ENCODE measurements around the gene ADH7. TPM values are rescaled to one million over a fixed set of nuclear protein-coding genes. Genes with fewer than 3 reads are reported as not detected.
"Not testable (repeated sequence)": the region's sequence is repeated elsewhere in the genome, so short reads cannot be mapped to it uniquely, and the experiment has no call there.

Gene ADH7
- total and polyA plus RNA-seq, 7 experiments from 2014 or later = not detected

- H3K36me3 ChIP-seq (ENCODE audit: control insufficient read depth in 2 of 3, insufficient read depth in 3 of 3, low read length in 3 of 3); H3K4me3 ChIP-seq (ENCODE audit: low read length); intact Hi-C loops (cut with micrococcal nuclease); H3K4me3 Mint-ChIP-seq; ATAC-seq; H3K4me1 Mint-ChIP-seq; DNase-seq; H3K27ac Mint-ChIP-seq; H3K27ac ChIP-seq (ENCODE audit: low read depth, low read length); CTCF ChIA-PET; H3K4me1 ChIP-seq (ENCODE audit: control insufficient read depth in 2 of 2, insufficient read depth in 2 of 2, low read length in 2 of 2); H3K27me3 ChIP-seq (ENCODE audit: control insufficient read depth in 2 of 2, insufficient read depth in 2 of 2, low read length in 2 of 2); H3K9me3 ChIP-seq (ENCODE audit: control insufficient read depth in 2 of 3, low read length in 3 of 3); POLR2A ChIA-PET: not testable (repeated sequence)
- H3K36me3 Mint-ChIP-seq = peaks cover 0 to 12% (median 0%) of the 10 kb centered on the region in 5 donors
- peaks cover 0 to 47% (median 17%) of the 10 kb centered on the region in 11 donors for H3K9me3 Mint-ChIP-seq
- H3K27me3 Mint-ChIP-seq = peaks cover 0 to 21% (median 20%) of the 10 kb centered on the region in 5 donors
Measured at GRCh38 chr4:99377341-99377740, 57.8 kb downstream of the ADH7 start.

GRCh38 chr4:99372464-99372863 is 62.7 kb downstream of the ADH7 start:
- ATAC-seq; H3K4me1 ChIP-seq (ENCODE audit: control insufficient read depth in 2 of 2, insufficient read depth in 2 of 2, low read length in 2 of 2); H3K36me3 ChIP-seq (ENCODE audit: control insufficient read depth in 2 of 3, insufficient read depth in 3 of 3, low read length in 3 of 3); H3K9me3 ChIP-seq (ENCODE audit: control insufficient read depth in 2 of 3, low read length in 3 of 3); H3K36me3 Mint-ChIP-seq; DNase-seq; H3K4me3 ChIP-seq (ENCODE audit: low read length); CTCF ChIA-PET; H3K4me1 Mint-ChIP-seq; H3K4me3 Mint-ChIP-seq; H3K27me3 ChIP-seq (ENCODE audit: control insufficient read depth in 2 of 2, insufficient read depth in 2 of 2, low read length in 2 of 2); H3K27ac Mint-ChIP-seq; intact Hi-C loops (cut with micrococcal nuclease); POLR2A ChIA-PET; H3K27ac ChIP-seq (ENCODE audit: low read depth, low read length): not testable (repeated sequence)
- H3K9me3 Mint-ChIP-seq = peaks cover 0 to 51% (median 17%) of the 10 kb centered on the region in 11 donors
- H3K27me3 Mint-ChIP-seq = peaks cover 6 to 33% (median 23%) of the 10 kb centered on the region in 5 donors

- H3K27ac Mint-ChIP-seq; H3K4me3 ChIP-seq (ENCODE audit: low read length); H3K27me3 ChIP-seq (ENCODE audit: control insufficient read depth in 2 of 2, insufficient read depth in 2 of 2, low read length in 2 of 2); CTCF ChIA-PET; H3K4me1 ChIP-seq (ENCODE audit: control insufficient read depth in 2 of 2, insufficient read depth in 2 of 2, low read length in 2 of 2); H3K4me3 Mint-ChIP-seq; DNase-seq; H3K9me3 ChIP-seq (ENCODE audit: control insufficient read depth in 2 of 3, low read length in 3 of 3); H3K4me1 Mint-ChIP-seq; intact Hi-C loops (cut with micrococcal nuclease); H3K36me3 Mint-ChIP-seq; ATAC-seq; POLR2A ChIA-PET; H3K27ac ChIP-seq (ENCODE audit: low read depth, low read length); H3K36me3 ChIP-seq (ENCODE audit: control insufficient read depth in 2 of 3, insufficient read depth in 3 of 3, low read length in 3 of 3): not testable (repeated sequence)
- Mint-ChIP-seq H3K9me3 (peaks cover 0 to 18% (median 3%) of the 10 kb centered on the region in 11 donors), H3K27me3 (peaks cover 6 to 25% (median 15%) of the 10 kb centered on the region in 5 donors)
Measured at GRCh38 chr4:99367817-99368216, 67.3 kb downstream of the ADH7 start.

- Mint-ChIP-seq H3K9me3 (peaks cover 0 to 5% (median 0%) of the 10 kb centered on the region in 11 donors), H3K27ac (no peak overlapping the region), H3K36me3 (no peaks in the 10 kb centered on the region), H3K4me3 (no peak overlapping the region), H3K4me1 (peaks cover 0 to 4% (median 0%) of the 10 kb centered on the region in 7 donors), H3K27me3 (peaks cover 6 to 21% (median 15%) of the 10 kb centered on the region in 5 donors)
- no peak for DNase-seq
- intact Hi-C loops (cut with micrococcal nuclease) = no loop called here
- POLR2A ChIA-PET = no interaction called here
- H3K4me1 ChIP-seq (ENCODE audit: control insufficient read depth in 2 of 2, insufficient read depth in 2 of 2, low read length in 2 of 2) = no peaks in the 10 kb centered on the region
- ATAC-seq = no peak
- no peak overlapping the region for H3K4me3 ChIP-seq (ENCODE audit: low read length)
- no peaks in the 10 kb centered on the region for H3K36me3 ChIP-seq (ENCODE audit: control insufficient read depth in 2 of 3, insufficient read depth in 3 of 3, low read length in 3 of 3)
- H3K27me3 ChIP-seq (ENCODE audit: control insufficient read depth in 2 of 2, insufficient read depth in 2 of 2, low read length in 2 of 2) = no peaks in the 10 kb centered on the region
- CTCF ChIA-PET = no interaction called here
- no peaks in the 10 kb centered on the region for H3K9me3 ChIP-seq (ENCODE audit: control insufficient read depth in 2 of 3, low read length in 3 of 3)
- H3K27ac ChIP-seq (ENCODE audit: low read depth, low read length) = no peak overlapping the region
Measured at GRCh38 chr4:99366491-99366890, 68.7 kb downstream of the ADH7 start.

- Mint-ChIP-seq H3K27me3 (peaks cover 0 to 13% (median 10%) of the 10 kb centered on the region in 5 donors), H3K4me3 (no peak overlapping the region), H3K27ac (no peak overlapping the region), H3K9me3 (peaks cover 0 to 5% (median 0%) of the 10 kb centered on the region in 11 donors), H3K36me3 (no peaks in the 10 kb centered on the region), H3K4me1 (peaks cover 0 to 4% (median 0%) of the 10 kb centered on the region in 7 donors)
- H3K27ac ChIP-seq (ENCODE audit: low read depth, low read length) = no peak overlapping the region
- DNase-seq (no peak), ATAC-seq (no peak)
- no peaks in the 10 kb centered on the region for H3K27me3 ChIP-seq (ENCODE audit: control insufficient read depth in 2 of 2, insufficient read depth in 2 of 2, low read length in 2 of 2)
- intact Hi-C loops (cut with micrococcal nuclease) = no loop called here
- CTCF ChIA-PET = no interaction called here
- no peaks in the 10 kb centered on the region for H3K4me1 ChIP-seq (ENCODE audit: control insufficient read depth in 2 of 2, insufficient read depth in 2 of 2, low read length in 2 of 2)
- H3K9me3 ChIP-seq (ENCODE audit: control insufficient read depth in 2 of 3, low read length in 3 of 3) = no peaks in the 10 kb centered on the region
- POLR2A ChIA-PET = no interaction called here
- H3K36me3 ChIP-seq (ENCODE audit: control insufficient read depth in 2 of 3, insufficient read depth in 3 of 3, low read length in 3 of 3) = no peaks in the 10 kb centered on the region
- no peak overlapping the region for H3K4me3 ChIP-seq (ENCODE audit: low read length)
Measured at GRCh38 chr4:99362768-99363167, 72.4 kb downstream of the ADH7 start.

Other genes starting within 250 kb of the ADH7 start
- not detected for gene ADH6, start 216.1 kb downstream of the ADH7 start, total RNA-seq
- not detected for gene ADH6, start 216.1 kb downstream of the ADH7 start, polyA plus RNA-seq
- gene ADH1A, start 144.4 kb downstream of the ADH7 start, total RNA-seq = not detected
- gene ADH1A, start 144.4 kb downstream of the ADH7 start, polyA plus RNA-seq = not detected
- gene ADH1B, start 113.9 kb downstream of the ADH7 start, total RNA-seq = not detected
- gene ADH1B, start 113.9 kb downstream of the ADH7 start, polyA plus RNA-seq = not detected
- not detected for gene ADH1C, start 82.6 kb downstream of the ADH7 start, total RNA-seq
- not detected for gene ADH1C, start 82.6 kb downstream of the ADH7 start, polyA plus RNA-seq
- not detected for gene C4orf17, start 75.7 kb upstream of the ADH7 start, total RNA-seq
- gene C4orf17, start 75.7 kb upstream of the ADH7 start, polyA plus RNA-seq = under 1 TPM in 1 of 2 donors, not detected in 1; 0.07 TPM
- 1 to 10 TPM; 3.9 to 9.1 (median 7.7) TPM for gene TRMT10A, start 128.7 kb upstream of the ADH7 start, total RNA-seq
- 1 to 10 TPM; 4.0 to 5.6 TPM for gene TRMT10A, start 128.7 kb upstream of the ADH7 start, polyA plus RNA-seq
- gene MTTP, start 139.5 kb upstream of the ADH7 start, total RNA-seq = under 1 TPM in 2 of 5 experiments, not detected in 3; 0.51 to 0.76 TPM
- not detected for gene MTTP, start 139.5 kb upstream of the ADH7 start, polyA plus RNA-seq
- gene C4orf54, start 222.5 kb upstream of the ADH7 start, total RNA-seq = not detected
- not detected for gene C4orf54, start 222.5 kb upstream of the ADH7 start, polyA plus RNA-seq